ENCODE data around the gene CFAP69.
"Not testable (repeated sequence)": the region's sequence is repeated elsewhere in the genome, so short reads cannot be mapped to it uniquely, and the experiment has no call there.

CFAP69 gene

GRCh38 chr7:90347759-90348158 lies 102.8 kb downstream of the CFAP69 start:
- DNase-seq, result no peak

DNA sequence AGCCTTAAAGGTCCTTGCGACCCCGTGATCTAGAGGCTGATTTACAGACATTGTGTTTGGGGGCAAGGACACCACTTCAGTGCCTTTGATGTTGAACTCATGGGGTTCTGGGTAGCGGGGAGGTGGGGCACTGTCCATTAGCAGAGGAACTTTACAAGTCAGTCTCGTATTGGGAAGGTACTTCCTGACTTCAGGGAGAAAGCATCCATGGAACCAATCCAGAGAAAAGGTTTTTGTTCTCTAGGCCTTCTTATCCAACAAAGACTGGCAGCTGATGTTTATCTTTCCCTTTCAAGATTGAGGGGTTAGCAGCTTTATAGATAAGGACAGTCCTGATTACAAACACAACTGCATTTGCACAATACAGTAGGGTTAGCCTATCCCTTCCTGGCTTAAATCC lies 104.3 kb downstream of the CFAP69 start:
- DNase-seq, result no peak

DNA sequence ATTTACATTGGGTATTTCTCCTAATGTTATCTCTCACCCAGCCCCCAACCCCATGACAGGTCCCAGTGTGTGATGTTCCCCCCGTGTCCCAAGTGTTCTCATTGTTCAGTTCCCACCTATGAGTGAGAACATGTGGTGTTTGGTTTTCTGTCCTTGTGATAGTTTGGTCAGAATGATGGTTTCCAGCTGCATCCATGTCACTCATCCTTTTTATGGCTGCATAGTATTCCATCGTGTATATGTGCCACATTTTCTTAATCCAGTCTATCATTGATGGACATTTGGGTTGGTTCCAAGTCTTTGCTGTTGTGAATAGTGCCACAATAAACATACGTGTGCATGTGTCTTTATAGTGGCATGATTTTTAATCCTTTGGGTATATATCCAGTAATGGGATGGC lies 105.1 kb downstream of the CFAP69 start:
- not testable (repeated sequence) for DNase-seq

DNA sequence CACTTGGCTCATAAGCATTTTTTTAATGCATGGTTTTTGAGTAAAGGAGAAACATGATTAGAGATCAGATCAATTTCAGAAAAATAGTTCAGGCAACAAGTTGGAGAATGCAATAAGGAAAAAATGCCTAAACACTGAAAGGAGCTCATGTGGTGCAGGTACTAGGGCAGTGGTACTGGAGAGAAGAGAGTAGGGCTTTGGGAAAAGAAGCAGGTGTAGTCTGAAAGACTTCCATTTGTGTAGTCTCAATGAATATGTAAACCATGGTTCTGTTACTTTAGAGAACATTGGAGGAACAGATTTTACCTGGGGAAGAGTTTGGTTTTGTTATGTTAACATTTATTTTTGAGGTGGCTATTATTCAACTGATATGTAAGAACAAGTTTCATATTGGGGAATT lies 107.0 kb downstream of the CFAP69 start:
- no peak for DNase-seq

Measured in NCI-H1105 treated with DMSO at 0.1 percent for 48 hours (cell line).